Spleen (tissue), 11 donors: ENCODE results near the gene OR4M1. TPM values are rescaled to one million over a fixed set of nuclear protein-coding genes. Genes with fewer than 3 reads are reported as not detected.
"Not testable (repeated sequence)": the region's sequence is repeated elsewhere in the genome, so short reads cannot be mapped to it uniquely, and the experiment has no call there.

Source experiments
- DNase-seq: peaks from one replicate; pipeline ENCODE4 v3.0.0-alpha.2; 2020
- H3K27ac ChIP-seq, 8 donors: fragments of 200-600 bp; sonication (generic) in 7 of 8; 1 replicate in 4 of 8; 2 replicates in 4 of 8; pipeline versions ENCODE4 v1.5.0 to v1.8.0; 2016 to 2021; ENCODE audit warnings: inconsistent platforms in 4 of 8, mild to moderate bottlenecking in 4 of 8, moderate library complexity in 1 of 8
- H3K27me3 ChIP-seq, 7 donors: fragments of 200-600 bp; sonication (generic) in 6 of 7; replicated peaks in 1 of 7; 1 replicate in 4 of 7; 2 replicates in 3 of 7; pipeline versions ENCODE4 v1.5.0 to v1.8.0; 2016 to 2021; ENCODE audit warnings: inconsistent platforms in 3 of 7, mild to moderate bottlenecking in 1 of 7
- H3K36me3 ChIP-seq, 6 donors: fragments of 200-600 bp; sonication (generic) in 5 of 6; 1 replicate in 4 of 6; 2 replicates in 2 of 6; pipeline versions ENCODE4 v1.5.0 to v1.8.0; 2016 to 2021; ENCODE audit warnings: inconsistent platforms in 2 of 6
- H3K4me1 ChIP-seq, 6 donors: fragments of 200-600 bp; sonication (generic) in 5 of 6; 1 replicate in 3 of 6; 2 replicates in 3 of 6; pipeline versions ENCODE4 v1.5.0 to v1.8.0; 2016 to 2021; ENCODE audit warnings: inconsistent platforms in 3 of 6
- H3K4me3 ChIP-seq, 8 donors: fragments of 200-600 bp; sonication (generic) in 7 of 8; 1 replicate in 4 of 8; 2 replicates in 4 of 8; pipeline versions ENCODE4 v1.5.0 to v1.8.0; 2016 to 2021; ENCODE audit warnings: inconsistent platforms in 4 of 8, mild to moderate bottlenecking in 4 of 8, moderate library complexity in 2 of 8
- H3K9me3 ChIP-seq, 8 donors: fragments of 200-600 bp; sonication (generic) in 7 of 8; 1 replicate in 4 of 8; 2 replicates in 4 of 8; pipeline versions ENCODE4 v1.5.0 to v1.8.0; 2016 to 2021; ENCODE audit warnings: inconsistent platforms in 4 of 8
- POLR2A ChIP-seq, 3 donors: fragments of 450-650 bp; IDR thresholded peaks; one replicate each; pipeline ENCODE4 v1.5.1; 2017; ENCODE audit warnings: antibody characterized with exemption in 3 of 3, mild to moderate bottlenecking in 1 of 3
- POLR2AphosphoS5 ChIP-seq, 3 donors: sonication (generic); formaldehyde crosslinking; IDR thresholded peaks; one replicate each; pipeline ENCODE4 v1.5.1; 2017; ENCODE audit warnings: antibody characterized with exemption in 3 of 3
- WGBS, 5 donors: extraction: QIAGEN DNeasy Blood & Tissue Kit in 3 of 5; methylation state at CpG; one replicate each; pipeline versions ENCODE4 v1.1.5 to v1.1.7; 2013 to 2018; 5-methylcytosine and 5-hydroxymethylcytosine counted together
- intact Hi-C: fragments of 100-400 bp; cut with DNase I; formaldehyde crosslinking; loops from one replicate; pipeline ENCODE4 v1.15.0; 2023; ENCODE audit warnings: low total_unique reads
- polyA plus RNA-seq, 3 donors: library from polyadenylated mRNA; stranded (reverse); fragments of 200-250 nt; gene quantifications; one replicate each; pipeline ENCODE4 v1.2.1, GENCODE V29; 2013
- total RNA-seq, 7 donors: library from RNA; depleted of rRNA in 3 of 7; stranded (reverse); fragments of >200 nt in 3 of 7; fragmentation: NEBNext Ultra II Directional in 4 of 7; extraction: Animal tissue kit (Norgen Biotek cat#: 25700) in 4 of 7; gene quantifications; one replicate each; pipeline versions ENCODE4 v1.1.0 to v1.2.1, GENCODE V29; 2016 to 2021
- TF ChIP-seq, protein P1 (sequence below), 11 experiments: fragments of 200-600 bp in 7 of 11; fragments of 450-650 bp in 4 of 11; sonication (generic) in 4 of 11; IDR thresholded peaks in 8 of 11; conservative IDR thresholded peaks in 3 of 11; 1 replicate in 7 of 11; 2 replicates in 4 of 11; pipeline versions ENCODE4 v1.4.0 to v1.8.0; 2016 to 2021; ENCODE audit warnings: antibody characterized with exemption in 11 of 11, inconsistent platforms in 4 of 11, mild to moderate bottlenecking in 1 of 11
- donor health status: healthy with polysubstance abuse.
- donor health status: DM: no; HTN: no; CAD: no; lungs with moderate emphysema.
- donor health status: DM: no; HTN: no; CAD: no.
- donor health status: Bipolar disorder and iron deficiency.
- donor health status: healthy.
- donor health status: DM: no; HTN: no; CAD: no.
- donor health status: DM: yes; HTN: yes; CAD: no.

OR4M1 gene
- total and polyA plus RNA-seq, 10 donors = not detected

DNA sequence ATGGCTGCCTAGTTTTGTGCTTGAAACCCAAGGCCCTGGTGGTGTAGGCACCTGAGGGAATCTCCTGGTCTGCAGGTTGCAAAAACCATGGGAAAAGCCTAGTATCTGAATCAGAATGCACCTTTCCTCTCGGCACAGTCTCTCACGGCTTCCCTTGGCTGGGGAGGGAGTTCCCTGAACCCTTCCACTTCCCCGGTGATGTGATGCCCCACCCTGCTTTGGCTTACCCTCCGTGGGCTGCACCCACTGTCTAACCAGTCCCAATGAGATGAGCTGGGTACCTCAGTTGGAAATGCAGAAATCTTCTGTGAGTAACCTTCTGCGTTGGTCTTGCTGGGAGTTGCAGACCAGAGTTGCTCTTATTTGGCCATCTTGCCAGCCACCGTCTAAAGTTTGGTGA, 47.7 kb downstream of the OR4M1 start:
- peaks cover 0 to 48% (median 7%) of the 10 kb centered on the region in 8 donors for H3K9me3 ChIP-seq
- H3K4me1 ChIP-seq, H3K27me3 ChIP-seq, intact Hi-C loops, H3K27ac ChIP-seq, H3K4me3 ChIP-seq, H3K36me3 ChIP-seq: not testable (repeated sequence)
- peak; percentile 59 for DNase-seq
- WGBS, 5 donors = 68 to 84% (median 70%) methylated on average over 6 of the region's 6 CpGs

DNA sequence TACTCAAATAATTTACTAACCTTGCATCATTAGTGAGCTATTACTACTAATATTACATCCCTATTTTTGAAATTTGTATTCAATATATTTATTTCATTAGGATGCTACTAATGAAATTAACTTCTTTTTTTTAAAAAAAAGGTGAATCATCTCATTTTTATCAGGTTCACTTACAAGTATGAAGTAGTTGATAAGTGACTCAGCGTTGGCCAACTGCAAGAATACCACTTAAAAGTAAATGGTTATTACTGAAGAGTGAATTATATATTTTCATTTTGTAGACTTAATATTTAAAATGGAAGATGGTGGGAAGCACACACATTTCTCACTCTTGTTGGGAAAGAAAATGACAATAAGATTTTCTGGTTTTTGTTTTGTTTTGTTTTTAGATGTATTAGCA, 49.9 kb downstream of the OR4M1 start:
- WGBS, 5 donors = 42 to 62% (median 57%) methylated on average over 1 of the region's 1 CpG
- no peak for DNase-seq
- H3K27ac ChIP-seq = no peak overlapping the region
- peaks cover 0 to 34% (median 7%) of the 10 kb centered on the region in 8 donors for H3K9me3 ChIP-seq
- H3K36me3 ChIP-seq = no peaks in the 10 kb centered on the region
- TF ChIP-seq, protein P1, sequence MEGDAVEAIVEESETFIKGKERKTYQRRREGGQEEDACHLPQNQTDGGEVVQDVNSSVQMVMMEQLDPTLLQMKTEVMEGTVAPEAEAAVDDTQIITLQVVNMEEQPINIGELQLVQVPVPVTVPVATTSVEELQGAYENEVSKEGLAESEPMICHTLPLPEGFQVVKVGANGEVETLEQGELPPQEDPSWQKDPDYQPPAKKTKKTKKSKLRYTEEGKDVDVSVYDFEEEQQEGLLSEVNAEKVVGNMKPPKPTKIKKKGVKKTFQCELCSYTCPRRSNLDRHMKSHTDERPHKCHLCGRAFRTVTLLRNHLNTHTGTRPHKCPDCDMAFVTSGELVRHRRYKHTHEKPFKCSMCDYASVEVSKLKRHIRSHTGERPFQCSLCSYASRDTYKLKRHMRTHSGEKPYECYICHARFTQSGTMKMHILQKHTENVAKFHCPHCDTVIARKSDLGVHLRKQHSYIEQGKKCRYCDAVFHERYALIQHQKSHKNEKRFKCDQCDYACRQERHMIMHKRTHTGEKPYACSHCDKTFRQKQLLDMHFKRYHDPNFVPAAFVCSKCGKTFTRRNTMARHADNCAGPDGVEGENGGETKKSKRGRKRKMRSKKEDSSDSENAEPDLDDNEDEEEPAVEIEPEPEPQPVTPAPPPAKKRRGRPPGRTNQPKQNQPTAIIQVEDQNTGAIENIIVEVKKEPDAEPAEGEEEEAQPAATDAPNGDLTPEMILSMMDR (IDR thresholded peaks at IDR 0.05 in 8 of 11, conservative IDR thresholded peaks at IDR 0.05 in 3 of 11) = no peak
- TF ChIP-seq POLR2A (IDR thresholded peaks at IDR 0.05) = no peak
- no peak for TF ChIP-seq POLR2AphosphoS5 (IDR thresholded peaks at IDR 0.05)
- intact Hi-C loops = no loop called here
- H3K4me3 ChIP-seq = no peak overlapping the region
- no peaks in the 10 kb centered on the region for H3K4me1 ChIP-seq
- H3K27me3 ChIP-seq = peaks cover 0 to 6% (median 0%) of the 10 kb centered on the region in 7 donors

DNA sequence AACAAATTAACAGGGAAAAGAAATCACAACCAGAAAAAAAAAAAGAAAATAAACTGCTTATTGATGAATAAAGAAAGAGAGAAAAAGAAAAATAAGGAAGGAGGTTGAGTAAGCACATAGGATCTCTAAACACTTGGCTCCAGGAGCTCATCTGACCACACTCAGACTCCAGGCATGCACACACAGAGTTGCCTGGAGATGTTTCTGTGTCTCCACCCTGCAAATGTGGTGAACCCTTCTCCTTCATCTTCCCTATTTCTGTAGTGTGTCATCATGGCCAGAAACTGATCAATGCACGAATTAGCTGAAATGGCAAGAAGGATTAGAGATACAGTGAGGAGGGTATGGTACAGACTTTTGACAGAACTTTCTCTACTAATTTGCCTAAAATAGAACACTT, 50.5 kb downstream of the OR4M1 start:
- Histone ChIP-seq H3K4me1 (no peaks in the 10 kb centered on the region), H3K4me3 (no peak overlapping the region), H3K36me3 (no peaks in the 10 kb centered on the region), H3K9me3 (peaks cover 0 to 28% (median 6%) of the 10 kb centered on the region in 8 donors), H3K27ac (no peak overlapping the region), H3K27me3 (peaks cover 0 to 6% (median 0%) of the 10 kb centered on the region in 7 donors)
- no peak for DNase-seq
- no peak for TF ChIP-seq POLR2A (IDR thresholded peaks at IDR 0.05)
- TF ChIP-seq POLR2AphosphoS5 (IDR thresholded peaks at IDR 0.05) = no peak
- TF ChIP-seq, protein P1 (IDR thresholded peaks at IDR 0.05 in 8 of 11, conservative IDR thresholded peaks at IDR 0.05 in 3 of 11) = no peak
- WGBS, 5 donors = 20 to 31% (median 27%) methylated on average over 1 of the region's 1 CpG
- intact Hi-C loops = no loop called here

DNA sequence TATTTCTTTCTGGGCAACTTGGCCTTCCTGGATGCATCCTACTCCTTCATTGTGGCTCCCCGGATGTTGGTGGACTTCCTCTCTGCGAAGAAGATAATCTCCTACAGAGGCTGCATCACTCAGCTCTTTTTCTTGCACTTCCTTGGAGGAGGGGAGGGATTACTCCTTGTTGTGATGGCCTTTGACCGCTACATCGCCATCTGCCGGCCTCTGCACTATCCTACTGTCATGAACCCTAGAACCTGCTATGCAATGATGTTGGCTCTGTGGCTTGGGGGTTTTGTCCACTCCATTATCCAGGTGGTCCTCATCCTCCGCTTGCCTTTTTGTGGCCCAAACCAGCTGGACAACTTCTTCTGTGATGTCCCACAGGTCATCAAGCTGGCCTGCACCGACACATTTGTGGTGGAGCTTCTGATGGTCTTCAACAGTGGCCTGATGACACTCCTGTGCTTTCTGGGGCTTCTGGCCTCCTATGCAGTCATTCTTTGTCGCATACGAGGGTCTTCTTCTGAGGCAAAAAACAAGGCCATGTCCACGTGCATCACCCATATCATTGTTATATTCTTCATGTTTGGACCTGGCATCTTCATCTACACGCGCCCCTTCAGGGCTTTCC, 54.4 kb downstream of the OR4M1 start:
- H3K27ac ChIP-seq, H3K27me3 ChIP-seq, H3K9me3 ChIP-seq, H3K4me1 ChIP-seq, H3K36me3 ChIP-seq, intact Hi-C loops, H3K4me3 ChIP-seq: not testable (repeated sequence)
- DNase-seq = peak; percentile 54
- WGBS, 5 donors = 59 to 70% (median 62%) methylated on average over 12 of the region's 12 CpGs

DNA sequence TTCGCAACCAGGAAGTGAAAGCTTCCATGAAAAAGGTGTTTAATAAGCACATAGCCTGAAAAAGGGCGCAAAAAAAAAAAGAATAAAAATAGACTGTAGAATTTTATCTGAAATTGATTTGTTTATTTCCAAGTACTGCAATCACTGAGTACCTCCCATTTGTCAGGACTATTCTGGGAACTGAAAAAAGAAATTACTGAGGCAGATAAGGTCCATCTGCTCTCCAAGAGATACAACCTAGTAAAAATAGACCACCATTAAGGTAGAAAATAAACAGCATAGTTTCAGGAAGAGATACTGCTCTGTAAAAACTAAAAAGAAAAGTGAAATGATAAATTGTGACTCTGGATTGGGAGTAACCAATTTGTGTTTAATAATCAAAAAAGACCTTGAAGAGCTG, 55.0 kb downstream of the OR4M1 start:
- Histone ChIP-seq H3K4me3 (no peak overlapping the region), H3K4me1 (no peaks in the 10 kb centered on the region), H3K27ac (no peak overlapping the region), H3K9me3 (peaks cover 0 to 3% (median 0%) of the 10 kb centered on the region in 8 donors), H3K27me3 (no peaks in the 10 kb centered on the region), H3K36me3 (no peaks in the 10 kb centered on the region)
- WGBS, 5 donors = 80 to 89% (median 80%) methylated on average over 2 of the region's 2 CpGs
- intact Hi-C loops = no loop called here
- no peak for DNase-seq
- TF ChIP-seq POLR2A (IDR thresholded peaks at IDR 0.05) (no peak), POLR2AphosphoS5 (IDR thresholded peaks at IDR 0.05) (no peak)
- TF ChIP-seq, protein P1 (IDR thresholded peaks at IDR 0.05 in 8 of 11, conservative IDR thresholded peaks at IDR 0.05 in 3 of 11) = no peak

Other genes starting within 250 kb of the OR4M1 start
- not detected for gene OR11H2, start 59.6 kb upstream of the OR4M1 start, total RNA-seq
- not detected for gene OR11H2, start 59.6 kb upstream of the OR4M1 start, polyA plus RNA-seq
- gene OR4Q3, start 29.9 kb upstream of the OR4M1 start, total RNA-seq = not detected
- not detected for gene OR4Q3, start 29.9 kb upstream of the OR4M1 start, polyA plus RNA-seq
- not detected for gene OR4N2, start 30.3 kb downstream of the OR4M1 start, total RNA-seq
- not detected for gene OR4N2, start 30.3 kb downstream of the OR4M1 start, polyA plus RNA-seq
- gene OR4K2, start 101.6 kb downstream of the OR4M1 start, total RNA-seq = not detected
- not detected for gene OR4K2, start 101.6 kb downstream of the OR4M1 start, polyA plus RNA-seq
- gene OR4K5, start 147.1 kb downstream of the OR4M1 start, total RNA-seq = not detected
- gene OR4K5, start 147.1 kb downstream of the OR4M1 start, polyA plus RNA-seq = not detected
- gene OR4K1, start 157.4 kb downstream of the OR4M1 start, total RNA-seq = not detected
- gene OR4K1, start 157.4 kb downstream of the OR4M1 start, polyA plus RNA-seq = not detected
- not detected for gene OR4K15, start 202.1 kb downstream of the OR4M1 start, total RNA-seq
- gene OR4K15, start 202.1 kb downstream of the OR4M1 start, polyA plus RNA-seq = not detected
- gene OR4Q2, start 228.7 kb downstream of the OR4M1 start, total RNA-seq = not detected
- gene OR4Q2, start 228.7 kb downstream of the OR4M1 start, polyA plus RNA-seq = not detected
- not detected for gene OR4K14, start 245.8 kb downstream of the OR4M1 start, total RNA-seq
- gene OR4K14, start 245.8 kb downstream of the OR4M1 start, polyA plus RNA-seq = not detected